HCT116 (cell line): ENCODE results near the gene MRRF.

Experiments
- CEBPB ChIP-seq: IDR thresholded peaks from 2 replicates; pipeline ENCODE4 v1.6.1; 2012; ENCODE audit warnings: low read depth
- CTCF ChIP-seq, 3 experiments: fragments of 200-600 bp in 1 of 3; sonication (generic) in 1 of 3; IDR thresholded peaks in 2 of 3; conservative IDR thresholded peaks in 1 of 3; 2 replicates each; pipeline ENCODE4 v1.5.1; 2012 to 2017; ENCODE audit warnings: low read depth in 2 of 3, low read length in 2 of 3, antibody characterized with exemption in 1 of 3, borderline replicate concordance in 1 of 3, control low read depth in 1 of 3, mild to moderate bottlenecking in 1 of 3, mixed read lengths in 1 of 3, mixed run types in 1 of 3, moderate library complexity in 1 of 3; ENCODE audit not compliant: insufficient read depth in 1 of 3
- EGR1 ChIP-seq: IDR thresholded peaks from 2 replicates; pipeline ENCODE4 v1.6.1; 2012; ENCODE audit warnings: low read depth
- EZH2 ChIP-seq: fragments of 200-600 bp; sonication (generic); IDR thresholded peaks from 2 replicates; pipeline ENCODE4 v1.6.1; 2017; ENCODE audit warnings: antibody characterized with exemption, mixed run types
- EZH2phosphoT487 ChIP-seq: fragments of 200-600 bp; IDR thresholded peaks from 2 replicates; pipeline ENCODE4 v1.6.1; 2018; ENCODE audit warnings: antibody characterized with exemption, borderline replicate concordance
- JUND ChIP-seq: IDR thresholded peaks from 2 replicates; pipeline ENCODE4 v1.6.1; 2012
- POLR2AphosphoS5 ChIP-seq: IDR thresholded peaks from 2 replicates; pipeline ENCODE4 v1.6.1; 2011; ENCODE audit warnings: mild to moderate bottlenecking, low read depth, low read length, moderate library complexity
- RAD21 ChIP-seq: IDR thresholded peaks from 2 replicates; pipeline ENCODE4 v1.6.1; 2012; ENCODE audit warnings: low read depth, mild to moderate bottlenecking
- REST ChIP-seq: IDR thresholded peaks from 2 replicates; pipeline ENCODE4 v1.6.1; 2012; ENCODE audit warnings: low read depth
- SIN3A ChIP-seq: IDR thresholded peaks from 2 replicates; pipeline ENCODE4 v1.6.1; 2012; ENCODE audit warnings: low read depth
- TCF7L2 ChIP-seq: IDR thresholded peaks from 2 replicates; pipeline ENCODE4 v1.7.0; 2011; ENCODE audit warnings: borderline replicate concordance, inconsistent platforms; ENCODE audit not compliant: insufficient read depth, insufficient read length; ENCODE audit errors: extremely low read depth
- YY1 ChIP-seq: IDR thresholded peaks from 2 replicates; pipeline ENCODE4 v1.6.1; 2011; ENCODE audit warnings: low read length, low read depth, moderate library complexity, mild to moderate bottlenecking; ENCODE audit not compliant: insufficient replicate concordance; ENCODE audit errors: extremely low read depth
- ZNF274 ChIP-seq: fragments of 200-500 bp; sonication (Bioruptor generic); IDR thresholded peaks from 2 replicates; pipeline ENCODE4 v1.6.1; 2014; ENCODE audit warnings: mild to moderate bottlenecking, low read depth, low read length, inconsistent platforms

GRCh38 chr9:122337556-122337929 is 72.9 kb downstream of the MRRF start:
- no peak for TF ChIP-seq CTCF (IDR thresholded peaks at IDR 0.05 in 2 of 3, conservative IDR thresholded peaks at IDR 0.05 in 1 of 3; ENCODE audit: borderline replicate concordance in 1 of 3, insufficient read depth in 1 of 3, low read depth in 2 of 3, low read length in 2 of 3)
- TF ChIP-seq ZNF274, result no peak
- TF ChIP-seq EZH2phosphoT487, result no peak
- no peak for TF ChIP-seq EGR1
- no peak for TF ChIP-seq CEBPB
- no peak for TF ChIP-seq JUND
- no peak for TF ChIP-seq EZH2
- no peak for TF ChIP-seq RAD21
- no peak for TF ChIP-seq REST
- no peak for TF ChIP-seq POLR2AphosphoS5
- TF ChIP-seq SIN3A, result no peak
- TF ChIP-seq YY1, result no peak
- TF ChIP-seq TCF7L2, result no peak
